Stomach (tissue), 4 donors: ENCODE results near the gene CMIP.

Source experiments
- POLR2A ChIP-seq, 4 donors: fragments of 450-650 bp; IDR thresholded peaks; one replicate each; pipeline ENCODE4 v1.6.1; 2016; ENCODE audit warnings: antibody characterized with exemption in 4 of 4, control low read depth in 2 of 4, mild to moderate bottlenecking in 1 of 4, moderate library complexity in 1 of 4
- TF ChIP-seq, protein P1 (sequence below), 7 experiments: fragments of 450-650 bp in 4 of 7; fragments of 200-600 bp in 3 of 7; sonication (generic) in 3 of 7; IDR thresholded peaks; one replicate each; pipeline ENCODE4 v1.5.1; 2016 to 2019; ENCODE audit warnings: antibody characterized with exemption in 7 of 7, control low read depth in 2 of 7, mild to moderate bottlenecking in 1 of 7

DNA sequence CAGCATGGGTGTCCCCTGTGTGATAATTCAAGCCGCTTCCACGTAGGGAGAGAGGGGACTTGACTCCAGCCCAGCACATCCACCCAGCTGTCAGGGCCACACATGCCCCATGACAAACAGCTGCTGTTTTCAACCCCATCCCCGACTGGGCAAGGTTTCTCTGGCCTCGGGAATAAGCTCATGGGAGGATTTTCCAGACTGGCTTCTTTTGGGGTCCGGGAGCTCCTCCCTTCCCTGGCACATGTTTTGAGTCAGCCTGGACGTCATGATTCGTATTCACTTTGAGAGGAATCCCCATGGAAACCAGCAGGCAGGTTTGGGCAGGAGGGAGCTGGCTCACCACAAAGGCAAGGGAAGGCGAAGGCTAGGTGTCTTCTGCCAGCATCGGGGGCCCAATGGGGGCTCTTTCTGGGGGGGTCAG, 156.4 kb downstream of the CMIP start:
- TF ChIP-seq, protein P1, sequence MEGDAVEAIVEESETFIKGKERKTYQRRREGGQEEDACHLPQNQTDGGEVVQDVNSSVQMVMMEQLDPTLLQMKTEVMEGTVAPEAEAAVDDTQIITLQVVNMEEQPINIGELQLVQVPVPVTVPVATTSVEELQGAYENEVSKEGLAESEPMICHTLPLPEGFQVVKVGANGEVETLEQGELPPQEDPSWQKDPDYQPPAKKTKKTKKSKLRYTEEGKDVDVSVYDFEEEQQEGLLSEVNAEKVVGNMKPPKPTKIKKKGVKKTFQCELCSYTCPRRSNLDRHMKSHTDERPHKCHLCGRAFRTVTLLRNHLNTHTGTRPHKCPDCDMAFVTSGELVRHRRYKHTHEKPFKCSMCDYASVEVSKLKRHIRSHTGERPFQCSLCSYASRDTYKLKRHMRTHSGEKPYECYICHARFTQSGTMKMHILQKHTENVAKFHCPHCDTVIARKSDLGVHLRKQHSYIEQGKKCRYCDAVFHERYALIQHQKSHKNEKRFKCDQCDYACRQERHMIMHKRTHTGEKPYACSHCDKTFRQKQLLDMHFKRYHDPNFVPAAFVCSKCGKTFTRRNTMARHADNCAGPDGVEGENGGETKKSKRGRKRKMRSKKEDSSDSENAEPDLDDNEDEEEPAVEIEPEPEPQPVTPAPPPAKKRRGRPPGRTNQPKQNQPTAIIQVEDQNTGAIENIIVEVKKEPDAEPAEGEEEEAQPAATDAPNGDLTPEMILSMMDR (IDR thresholded peaks at IDR 0.05) = no peak
- TF ChIP-seq POLR2A (IDR thresholded peaks at IDR 0.05) = no peak
